Brain microvascular endothelial cell (primary cell): ENCODE results near the gene SP1.
"Not testable (repeated sequence)": the region's sequence is repeated elsewhere in the genome, so short reads cannot be mapped to it uniquely, and the experiment has no call there.

ENCODE experiments used
- DNase-seq: peaks from one replicate; pipeline ENCODE4 v3.0.0-alpha.2; 2020
- H3K27ac ChIP-seq: fragments of 250-450 bp; sonication (Bioruptor Pico); 2 replicates; pipeline ENCODE4 v1.5.1; 2020; ENCODE audit warnings: mild to moderate bottlenecking, moderate library complexity
- H3K27me3 ChIP-seq: fragments of 250-450 bp; sonication (Bioruptor Pico); replicated peaks from 2 replicates; pipeline ENCODE4 v1.5.1; 2020; ENCODE audit warnings: mild to moderate bottlenecking
- H3K36me3 ChIP-seq: fragments of 250-450 bp; sonication (Bioruptor Pico); replicated peaks from 2 replicates; pipeline ENCODE4 v1.5.1; 2020; ENCODE audit warnings: mild to moderate bottlenecking
- H3K4me3 ChIP-seq: 2 replicates; pipeline ENCODE4 v1.5.1; 2011; ENCODE audit warnings: low read depth, mild to moderate bottlenecking, control low read depth, low read length, moderate library complexity
- in situ Hi-C: cut with HindIII; loops from 2 replicates; pipeline ENCODE4 v1.10.0; 2017; ENCODE audit warnings: low sequenced_read_pairs, low pct_ligation_motif_present
- TF ChIP-seq, protein P1 (sequence below): IDR thresholded peaks from 2 replicates; pipeline ENCODE4 v1.5.1; 2011; ENCODE audit warnings: low read depth, mild to moderate bottlenecking, moderate library complexity, low read length, control low read depth, inconsistent platforms; ENCODE audit errors: missing control alignments

The SP1 gene

DNA sequence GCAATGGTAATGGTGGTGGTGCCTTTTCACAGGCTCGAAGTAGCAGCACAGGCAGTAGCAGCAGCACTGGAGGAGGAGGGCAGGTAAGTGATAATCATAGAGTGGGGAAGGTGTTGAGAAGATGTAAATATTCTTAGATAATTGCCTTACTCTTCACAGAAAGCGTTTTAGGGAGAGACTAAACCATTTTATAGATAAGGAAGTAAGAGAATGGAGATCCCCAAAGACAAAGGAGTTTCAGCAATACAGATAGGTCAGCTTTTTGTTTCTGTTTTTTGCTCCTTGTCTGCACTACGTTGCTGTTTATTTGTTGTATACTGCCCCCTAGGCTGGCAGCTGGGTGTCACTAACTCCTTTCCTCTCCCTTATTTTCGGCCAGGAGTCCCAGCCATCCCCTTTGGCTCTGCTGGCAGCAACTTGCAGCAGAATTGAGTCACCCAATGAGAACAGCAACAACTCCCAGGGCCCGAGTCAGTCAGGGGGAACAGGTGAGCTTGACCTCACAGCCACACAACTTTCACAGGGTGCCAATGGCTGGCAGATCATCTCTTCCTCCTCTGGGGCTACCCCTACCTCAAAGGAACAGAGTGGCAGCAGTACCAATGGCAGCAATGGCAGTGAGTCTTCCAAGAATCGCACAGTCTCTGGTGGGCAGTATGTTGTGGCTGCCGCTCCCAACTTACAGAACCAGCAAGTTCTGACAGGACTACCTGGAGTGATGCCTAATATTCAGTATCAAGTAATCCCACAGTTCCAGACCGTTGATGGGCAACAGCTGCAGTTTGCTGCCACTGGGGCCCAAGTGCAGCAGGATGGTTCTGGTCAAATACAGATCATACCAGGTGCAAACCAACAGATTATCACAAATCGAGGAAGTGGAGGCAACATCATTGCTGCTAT, 2.0 kb downstream of the SP1 start:
- H3K4me3 ChIP-seq, result peak overlapping the region; percentile 59
- no peaks in the 10 kb centered on the region for H3K27me3 ChIP-seq
- in situ Hi-C loops, result no loop called here
- TF ChIP-seq, protein P1, sequence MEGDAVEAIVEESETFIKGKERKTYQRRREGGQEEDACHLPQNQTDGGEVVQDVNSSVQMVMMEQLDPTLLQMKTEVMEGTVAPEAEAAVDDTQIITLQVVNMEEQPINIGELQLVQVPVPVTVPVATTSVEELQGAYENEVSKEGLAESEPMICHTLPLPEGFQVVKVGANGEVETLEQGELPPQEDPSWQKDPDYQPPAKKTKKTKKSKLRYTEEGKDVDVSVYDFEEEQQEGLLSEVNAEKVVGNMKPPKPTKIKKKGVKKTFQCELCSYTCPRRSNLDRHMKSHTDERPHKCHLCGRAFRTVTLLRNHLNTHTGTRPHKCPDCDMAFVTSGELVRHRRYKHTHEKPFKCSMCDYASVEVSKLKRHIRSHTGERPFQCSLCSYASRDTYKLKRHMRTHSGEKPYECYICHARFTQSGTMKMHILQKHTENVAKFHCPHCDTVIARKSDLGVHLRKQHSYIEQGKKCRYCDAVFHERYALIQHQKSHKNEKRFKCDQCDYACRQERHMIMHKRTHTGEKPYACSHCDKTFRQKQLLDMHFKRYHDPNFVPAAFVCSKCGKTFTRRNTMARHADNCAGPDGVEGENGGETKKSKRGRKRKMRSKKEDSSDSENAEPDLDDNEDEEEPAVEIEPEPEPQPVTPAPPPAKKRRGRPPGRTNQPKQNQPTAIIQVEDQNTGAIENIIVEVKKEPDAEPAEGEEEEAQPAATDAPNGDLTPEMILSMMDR, result peak; percentile 41
- H3K36me3 ChIP-seq, result peaks cover 15% of the 10 kb centered on the region
- DNase-seq, result peak; percentile 38
- H3K27ac ChIP-seq, result peak overlapping the region; percentile 95

DNA sequence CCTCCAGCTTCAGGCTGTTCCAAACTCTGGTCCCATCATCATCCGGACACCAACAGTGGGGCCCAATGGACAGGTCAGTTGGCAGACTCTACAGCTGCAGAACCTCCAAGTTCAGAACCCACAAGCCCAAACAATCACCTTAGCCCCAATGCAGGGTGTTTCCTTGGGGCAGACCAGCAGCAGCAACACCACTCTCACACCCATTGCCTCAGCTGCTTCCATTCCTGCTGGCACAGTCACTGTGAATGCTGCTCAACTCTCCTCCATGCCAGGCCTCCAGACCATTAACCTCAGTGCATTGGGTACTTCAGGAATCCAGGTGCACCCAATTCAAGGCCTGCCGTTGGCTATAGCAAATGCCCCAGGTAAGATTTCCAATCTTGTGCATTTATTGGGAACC, 3.3 kb downstream of the SP1 start:
- in situ Hi-C loops, result no loop called here
- no peak overlapping the region for H3K27ac ChIP-seq
- no peak for DNase-seq
- no peaks in the 10 kb centered on the region for H3K27me3 ChIP-seq
- TF ChIP-seq, protein P1, result no peak
- H3K36me3 ChIP-seq, result peaks cover 15% of the 10 kb centered on the region
- H3K4me3 ChIP-seq, result peak overlapping the region; percentile 17

DNA sequence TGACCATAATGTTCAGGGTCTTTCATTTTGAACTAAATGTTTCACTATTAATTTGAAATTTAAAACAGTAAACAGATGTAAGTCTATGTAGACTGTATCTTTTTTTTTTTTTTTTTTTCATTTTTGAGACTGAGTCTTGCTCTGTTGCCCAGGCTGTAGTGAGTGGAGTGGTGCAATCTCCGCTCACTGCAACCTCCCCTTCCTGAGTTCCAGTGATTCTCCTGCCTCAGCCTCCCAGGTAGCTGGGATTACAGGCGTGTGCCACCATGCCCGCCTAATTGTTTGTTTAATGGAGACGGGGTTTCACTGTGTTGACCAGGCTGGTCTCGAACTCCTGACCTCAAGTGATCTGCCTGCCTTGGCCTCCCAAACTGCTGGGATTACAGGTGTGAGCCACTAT, 6.4 kb downstream of the SP1 start:
- H3K4me3 ChIP-seq, DNase-seq, H3K27me3 ChIP-seq, in situ Hi-C loops, H3K27ac ChIP-seq: not testable (repeated sequence)
- H3K36me3 ChIP-seq, result peaks cover 18% of the 10 kb centered on the region

DNA sequence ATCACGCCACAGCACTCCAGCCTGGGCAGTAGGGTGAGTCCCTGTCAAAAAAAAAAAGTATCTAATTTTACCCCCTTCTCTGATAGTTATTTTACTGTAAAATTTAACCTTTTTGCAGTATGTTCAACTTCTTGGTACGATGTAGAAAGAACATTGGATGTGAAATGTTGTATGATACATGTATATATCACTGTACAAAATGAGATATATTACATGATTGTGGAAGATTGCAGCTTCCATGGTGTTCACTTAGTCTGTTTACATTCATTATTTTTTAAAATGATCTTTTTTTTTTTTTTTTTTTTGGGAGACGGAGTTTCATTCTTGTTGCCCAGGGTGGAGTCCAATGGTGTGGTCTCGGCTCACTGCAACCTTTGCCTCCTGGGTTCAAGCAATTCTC, 9.0 kb downstream of the SP1 start:
- no peak overlapping the region for H3K27ac ChIP-seq
- H3K27me3 ChIP-seq, result no peaks in the 10 kb centered on the region
- no peak for DNase-seq
- H3K4me3 ChIP-seq, result no peak overlapping the region
- in situ Hi-C loops, result no loop called here
- H3K36me3 ChIP-seq, result peaks cover 3% of the 10 kb centered on the region
- TF ChIP-seq, protein P1, result no peak

DNA sequence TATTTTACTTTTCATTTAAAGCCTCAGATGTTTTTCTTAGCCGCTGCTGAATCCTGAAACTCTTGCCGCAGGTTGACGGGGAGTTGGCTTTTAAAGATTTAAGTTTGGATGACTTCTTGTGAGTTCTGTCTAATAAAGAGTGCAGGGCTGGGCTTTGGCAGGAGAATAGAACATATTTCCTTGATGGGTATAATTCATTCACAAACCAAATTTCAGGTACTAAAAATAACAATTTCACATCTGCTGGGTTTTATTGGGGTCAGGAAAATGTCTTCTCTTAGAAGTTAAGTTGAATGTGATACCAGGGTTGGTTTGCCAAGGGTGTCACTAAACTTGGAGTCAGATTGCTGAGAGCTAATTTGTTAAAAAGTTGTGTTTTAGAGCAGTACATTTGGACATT, 9.7 kb downstream of the SP1 start:
- Histone ChIP-seq H3K27ac (no peak overlapping the region), H3K4me3 (no peak overlapping the region)

DNA sequence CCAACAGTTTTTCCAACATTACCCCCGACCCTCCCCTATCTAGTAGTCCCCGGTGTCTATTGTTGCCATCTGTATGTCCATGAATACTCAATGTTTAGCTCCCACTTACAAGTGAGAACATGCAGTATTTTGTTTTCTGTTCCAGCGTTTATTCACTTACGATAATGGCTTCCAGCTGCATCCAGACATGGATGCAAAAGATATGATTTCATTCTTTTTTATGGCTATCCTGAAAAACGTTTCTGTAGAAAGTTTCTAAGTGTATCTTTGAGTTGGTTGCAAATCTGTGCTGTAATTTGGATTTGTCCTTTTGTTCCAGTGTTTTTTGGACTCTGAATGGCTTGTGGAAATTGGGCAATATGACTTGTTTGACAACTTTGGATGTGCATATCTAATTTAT, 11.7 kb downstream of the SP1 start:
- no peaks in the 10 kb centered on the region for H3K27me3 ChIP-seq
- no peak overlapping the region for H3K27ac ChIP-seq
- H3K36me3 ChIP-seq, result peaks cover 5% of the 10 kb centered on the region
- TF ChIP-seq, protein P1, result no peak
- H3K4me3 ChIP-seq, result no peak overlapping the region
- DNase-seq, result no peak
- in situ Hi-C loops, result no loop called here

More for the DNA sequence above, 9.7 kb downstream of the SP1 start:
- DNase-seq, result no peak
- in situ Hi-C loops, result no loop called here
- peaks cover 3% of the 10 kb centered on the region for H3K36me3 ChIP-seq
- no peaks in the 10 kb centered on the region for H3K27me3 ChIP-seq
- TF ChIP-seq, protein P1, result no peak
